A549 (cell line): ENCODE results near the gene DERL2.

Experiments
- CBX8 ChIP-seq: fragments of 200-600 bp; sonication (generic); IDR thresholded peaks from 2 replicates; pipeline ENCODE4 v1.6.1; 2016
- CTCF ChIP-seq: fragments of >200 bp; sonication (Bioruptor Twin); formaldehyde crosslinking; IDR thresholded peaks from 3 replicates; pipeline ENCODE4 v1.5.1; 2016
- EP300 ChIP-seq, 2 experiments: fragments of >200 bp; sonication (Bioruptor Twin); formaldehyde crosslinking; IDR thresholded peaks; 2 replicates in 1 of 2; 3 replicates in 1 of 2; pipeline ENCODE4 v1.6.1; 2016 to 2017
- ESRRA ChIP-seq: fragments of 150-350 bp; IDR thresholded peaks from 2 replicates; pipeline ENCODE4 v1.6.1; 2014; ENCODE audit warnings: mild to moderate bottlenecking, low read length, borderline replicate concordance
- JUN ChIP-seq, 2 experiments: fragments of >200 bp; sonication (Bioruptor Twin); formaldehyde crosslinking; IDR thresholded peaks; 2 replicates in 1 of 2; 3 replicates in 1 of 2; pipeline ENCODE4 v1.6.1; 2016 to 2017
- POLR2A ChIP-seq: IDR thresholded peaks from 2 replicates; pipeline ENCODE4 v1.6.1; 2012; ENCODE audit warnings: mild to moderate bottlenecking, low read length
- RAD21 ChIP-seq, 2 experiments: fragments of >200 bp in 1 of 2; sonication (Bioruptor Twin) in 1 of 2; formaldehyde crosslinking in 1 of 2; IDR thresholded peaks in 1 of 2; conservative IDR thresholded peaks in 1 of 2; 2 replicates in 1 of 2; 3 replicates in 1 of 2; pipeline ENCODE4 v1.6.1; 2012 to 2018; ENCODE audit warnings: inconsistent platforms in 1 of 2
- SMC3 ChIP-seq: fragments of >200 bp; sonication (Bioruptor Twin); formaldehyde crosslinking; IDR thresholded peaks from 3 replicates; pipeline ENCODE4 v1.6.1; 2018; ENCODE audit warnings: inconsistent platforms
- TF ChIP-seq, protein P1 (sequence below): fragments of >200 bp; sonication (Bioruptor Twin); formaldehyde crosslinking; IDR thresholded peaks from 2 replicates; pipeline ENCODE4 v1.6.1; 2016
- TF ChIP-seq, protein P2 (sequence below): fragments of 200-600 bp; sonication (generic); IDR thresholded peaks from 2 replicates; pipeline ENCODE4 v1.6.1; 2016; ENCODE audit warnings: antibody characterized with exemption, mild to moderate bottlenecking, moderate library complexity
- TF ChIP-seq, protein P3 (sequence below): IDR thresholded peaks from 2 replicates; pipeline ENCODE4 v1.6.1; 2012

- TF ChIP-seq JUN (IDR thresholded peaks at IDR 0.05) = no peak
- TF ChIP-seq CBX8 = no peak
- no peak for TF ChIP-seq CTCF
- TF ChIP-seq RAD21 (conservative IDR thresholded peaks at IDR 0.05 in 1 of 2, IDR thresholded peaks at IDR 0.05 in 1 of 2) = no peak
- TF ChIP-seq, protein P1, sequence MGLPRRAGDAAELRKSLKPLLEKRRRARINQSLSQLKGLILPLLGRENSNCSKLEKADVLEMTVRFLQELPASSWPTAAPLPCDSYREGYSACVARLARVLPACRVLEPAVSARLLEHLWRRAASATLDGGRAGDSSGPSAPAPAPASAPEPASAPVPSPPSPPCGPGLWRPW = no peak
- TF ChIP-seq SMC3 = no peak
- TF ChIP-seq, protein P2, sequence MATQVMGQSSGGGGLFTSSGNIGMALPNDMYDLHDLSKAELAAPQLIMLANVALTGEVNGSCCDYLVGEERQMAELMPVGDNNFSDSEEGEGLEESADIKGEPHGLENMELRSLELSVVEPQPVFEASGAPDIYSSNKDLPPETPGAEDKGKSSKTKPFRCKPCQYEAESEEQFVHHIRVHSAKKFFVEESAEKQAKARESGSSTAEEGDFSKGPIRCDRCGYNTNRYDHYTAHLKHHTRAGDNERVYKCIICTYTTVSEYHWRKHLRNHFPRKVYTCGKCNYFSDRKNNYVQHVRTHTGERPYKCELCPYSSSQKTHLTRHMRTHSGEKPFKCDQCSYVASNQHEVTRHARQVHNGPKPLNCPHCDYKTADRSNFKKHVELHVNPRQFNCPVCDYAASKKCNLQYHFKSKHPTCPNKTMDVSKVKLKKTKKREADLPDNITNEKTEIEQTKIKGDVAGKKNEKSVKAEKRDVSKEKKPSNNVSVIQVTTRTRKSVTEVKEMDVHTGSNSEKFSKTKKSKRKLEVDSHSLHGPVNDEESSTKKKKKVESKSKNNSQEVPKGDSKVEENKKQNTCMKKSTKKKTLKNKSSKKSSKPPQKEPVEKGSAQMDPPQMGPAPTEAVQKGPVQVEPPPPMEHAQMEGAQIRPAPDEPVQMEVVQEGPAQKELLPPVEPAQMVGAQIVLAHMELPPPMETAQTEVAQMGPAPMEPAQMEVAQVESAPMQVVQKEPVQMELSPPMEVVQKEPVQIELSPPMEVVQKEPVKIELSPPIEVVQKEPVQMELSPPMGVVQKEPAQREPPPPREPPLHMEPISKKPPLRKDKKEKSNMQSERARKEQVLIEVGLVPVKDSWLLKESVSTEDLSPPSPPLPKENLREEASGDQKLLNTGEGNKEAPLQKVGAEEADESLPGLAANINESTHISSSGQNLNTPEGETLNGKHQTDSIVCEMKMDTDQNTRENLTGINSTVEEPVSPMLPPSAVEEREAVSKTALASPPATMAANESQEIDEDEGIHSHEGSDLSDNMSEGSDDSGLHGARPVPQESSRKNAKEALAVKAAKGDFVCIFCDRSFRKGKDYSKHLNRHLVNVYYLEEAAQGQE = no peak
- TF ChIP-seq ESRRA = no peak
- no peak for TF ChIP-seq POLR2A
- no peak for TF ChIP-seq EP300 (IDR thresholded peaks at IDR 0.05)
- TF ChIP-seq, protein P3, sequence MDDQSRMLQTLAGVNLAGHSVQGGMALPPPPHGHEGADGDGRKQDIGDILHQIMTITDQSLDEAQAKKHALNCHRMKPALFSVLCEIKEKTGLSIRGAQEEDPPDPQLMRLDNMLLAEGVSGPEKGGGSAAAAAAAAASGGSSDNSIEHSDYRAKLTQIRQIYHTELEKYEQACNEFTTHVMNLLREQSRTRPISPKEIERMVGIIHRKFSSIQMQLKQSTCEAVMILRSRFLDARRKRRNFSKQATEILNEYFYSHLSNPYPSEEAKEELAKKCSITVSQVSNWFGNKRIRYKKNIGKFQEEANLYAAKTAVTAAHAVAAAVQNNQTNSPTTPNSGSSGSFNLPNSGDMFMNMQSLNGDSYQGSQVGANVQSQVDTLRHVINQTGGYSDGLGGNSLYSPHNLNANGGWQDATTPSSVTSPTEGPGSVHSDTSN = no peak
Measured at GRCh38 chr17:5535436-5535835, 49.5 kb upstream of the DERL2 start.
